ENCODE results near the gene FDXR. TPM values are rescaled to one million over a fixed set of nuclear protein-coding genes. Genes with fewer than 3 reads are reported as not detected.

FDXR gene
- total and polyA plus RNA-seq, 9 of the 15 experiments (the other 6 are each of a cell fraction or from before 2014, with no cell fraction given): 0.89 to 70.7 (median 30.9) TPM

DNA sequence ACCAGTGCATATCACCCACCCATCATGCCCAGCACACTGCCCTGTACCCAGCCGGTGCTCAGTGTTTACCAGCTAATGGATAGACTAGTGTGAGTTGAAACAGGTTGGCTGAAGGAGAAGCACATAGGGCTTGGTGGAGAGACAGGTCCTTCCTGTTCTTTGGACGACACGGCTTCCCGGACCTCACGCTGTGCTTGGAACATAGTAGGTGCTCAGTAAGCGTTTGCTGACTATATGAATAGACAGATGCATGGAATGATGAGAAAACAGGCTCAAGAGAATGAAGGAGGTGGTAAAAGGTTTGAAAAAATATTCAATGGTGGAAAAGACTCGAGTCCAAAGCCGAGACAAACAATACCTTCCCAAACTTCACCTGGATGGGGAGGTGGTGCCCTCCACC, 27.4 kb upstream of the FDXR start:
- TF ChIP-seq TCF3 (CRISPR knock-in tag; IDR thresholded peaks at IDR 0.05) (no peak), ZKSCAN1 (IDR thresholded peaks at IDR 0.05; ENCODE audit: low read depth, low read length) (0 out of 2 replicates have a peak, but pooled peaks have one; percentile 23), ZBTB7A (IDR thresholded peaks at IDR 0.05; ENCODE audit: borderline replicate concordance, control insufficient read depth, low read depth, low read length) (no peak), XRCC5 (IDR thresholded peaks at IDR 0.05; ENCODE audit: low read depth, low read length) (no peak), ZNF609 (CRISPR knock-in tag; IDR thresholded peaks at IDR 0.05; ENCODE audit: borderline replicate concordance) (no peak)
- FAIRE-seq (no peak), ATAC-seq (no peak), DNase-seq (ENCODE audit: extremely low read depth in 1 of 4, low spot score in 3 of 4) (no peak)
- H3K4me2 ChIP-seq (ENCODE audit: insufficient read depth, low read length): no peak overlapping the region
- intact Hi-C loops (cut with micrococcal nuclease) (no loop called here), in situ Hi-C loops (cut with MboI) (no loop called here)
- H3K9me1 ChIP-seq (ENCODE audit: control insufficient read depth, insufficient read depth, low read length): no peaks in the 10 kb centered on the region
- H3K4me1 ChIP-seq (replicated peaks in 1 of 2; ENCODE audit: control insufficient read depth in 2 of 2, insufficient read depth in 2 of 2, low read length in 2 of 2): no peaks in the 10 kb centered on the region; a peak in 1 of 5 replicates
- CTCF ChIA-PET (ENCODE audit: low intra/inter-chr PET ratio): no interaction called here
- peaks cover 25 to 58% of the 10 kb centered on the region in 2 experiments; a peak in 4 of 5 replicates for H3K27me3 ChIP-seq (ENCODE audit: control insufficient read depth in 2 of 2, insufficient read depth in 2 of 2, low read length in 2 of 2)
- no peaks in the 10 kb centered on the region for H3K9me3 ChIP-seq (replicated peaks; ENCODE audit: control insufficient read depth, insufficient read depth, low read depth, low read length)
- H3K27ac ChIP-seq (ENCODE audit: extremely low read depth, low read depth, low read length): no peak overlapping the region
- no peaks in the 10 kb centered on the region for H3K36me3 ChIP-seq (ENCODE audit: control insufficient read depth, insufficient read depth, low read length)
- 1% methylated on average over 8 of the region's 8 CpGs for WGBS (ENCODE audit: insufficient coverage, low coverage, missing lambda C conversion rate)
- BruUV-seq (replicated peaks): no TSS peak
- H4K20me1 ChIP-seq (replicated peaks; ENCODE audit: control insufficient read depth, insufficient read depth, low read length): 0 out of 2 replicates have a peak, but pooled peaks cover 11% of the 10 kb centered on the region
- H3K79me2 ChIP-seq (ENCODE audit: control insufficient read depth, insufficient read depth, low read length): no peaks in the 10 kb centered on the region
- no peak overlapping the region for H3K9ac ChIP-seq (ENCODE audit: insufficient read depth in 1 of 2, low read depth in 2 of 2, low read length in 2 of 2)
- POLR2A ChIA-PET: no interaction called here
- no peak overlapping the region for H2AFZ ChIP-seq (ENCODE audit: low read depth, low read length)
- H3K4me3 ChIP-seq: no peak overlapping the region
